Tibial nerve (tissue), 4 donors: ENCODE measurements around the gene GRID1. TPM values are rescaled to one million over a fixed set of nuclear protein-coding genes. Genes with fewer than 3 reads are reported as not detected.
"Not testable (repeated sequence)": the region's sequence is repeated elsewhere in the genome, so short reads cannot be mapped to it uniquely, and the experiment has no call there.

Source experiments
- DNase-seq, 2 donors: peaks; one replicate each; pipeline ENCODE4 v3.0.0-alpha.2; 2019; ENCODE audit warnings: low spot score in 2 of 2
- H3K27ac ChIP-seq, 4 donors: fragments of 200-600 bp; sonication (generic) in 3 of 4; one replicate each; pipeline ENCODE4 v1.5.1; 2017 to 2019; ENCODE audit warnings: mild to moderate bottlenecking in 1 of 4
- H3K27me3 ChIP-seq, 2 donors: fragments of 200-600 bp; sonication (generic) in 1 of 2; one replicate each; pipeline versions ENCODE4 v1.5.1 to v1.6.0; 2017 to 2019
- H3K36me3 ChIP-seq, 3 donors: fragments of 200-600 bp; sonication (generic); one replicate each; pipeline ENCODE4 v1.5.1; 2018 to 2019
- H3K4me1 ChIP-seq, 4 donors: fragments of 200-600 bp; sonication (generic) in 3 of 4; one replicate each; pipeline ENCODE4 v1.5.1; 2017 to 2019
- H3K4me3 ChIP-seq, 4 donors: fragments of 200-600 bp; sonication (generic) in 3 of 4; one replicate each; pipeline ENCODE4 v1.5.1; 2017 to 2019; ENCODE audit warnings: mild to moderate bottlenecking in 1 of 4, moderate library complexity in 1 of 4
- H3K9me3 ChIP-seq, 4 donors: fragments of 200-600 bp; sonication (generic) in 3 of 4; one replicate each; pipeline ENCODE4 v1.5.1; 2017 to 2019
- CTCF ChIP-seq, 5 experiments: fragments of 200-600 bp in 3 of 5; fragments of 450-650 bp in 2 of 5; sonication (generic) in 3 of 5; IDR thresholded peaks; one replicate each; pipeline ENCODE4 v1.5.1; 2016 to 2019; ENCODE audit warnings: antibody characterized with exemption in 5 of 5, mild to moderate bottlenecking in 3 of 5, moderate library complexity in 2 of 5
- EP300 ChIP-seq, 2 donors: sonication (generic); formaldehyde crosslinking; IDR thresholded peaks; one replicate each; pipeline ENCODE4 v1.6.1; 2017; ENCODE audit warnings: antibody characterized with exemption in 2 of 2, mild to moderate bottlenecking in 1 of 2
- POLR2A ChIP-seq, 2 donors: fragments of 450-650 bp; IDR thresholded peaks; one replicate each; pipeline ENCODE4 v1.6.1; 2017; ENCODE audit warnings: antibody characterized with exemption in 2 of 2, mild to moderate bottlenecking in 2 of 2, moderate library complexity in 2 of 2
- WGBS, 2 donors: methylation state at CpG; one replicate each; pipeline ENCODE4 v1.1.5; 2018; 5-methylcytosine and 5-hydroxymethylcytosine counted together
- total RNA-seq, 4 donors: library from RNA; depleted of rRNA; stranded (reverse); fragments of >200 nt; gene quantifications; one replicate each; pipeline ENCODE4 v1.1.0, GENCODE V29; 2016

Gene GRID1
- total RNA-seq, 4 donors from 2014 or later, result 7.7 to 16.3 (median 10.5) TPM

GRCh38 chr10:85959239-85959638, 407.4 kb downstream of the GRID1 start:
- Histone ChIP-seq H3K4me3 (no peak overlapping the region), H3K4me1 (no peaks in the 10 kb centered on the region), H3K36me3 (no peaks in the 10 kb centered on the region), H3K27me3 (no peaks in the 10 kb centered on the region), H3K9me3 (peaks cover 0 to 6% (median 0%) of the 10 kb centered on the region in 4 donors), H3K27ac (no peak overlapping the region)
- WGBS, 2 donors, result 61 to 66% methylated on average over 3 of the region's 3 CpGs
- DNase-seq, result no peak
- TF ChIP-seq CTCF (IDR thresholded peaks at IDR 0.05) (no peak), POLR2A (IDR thresholded peaks at IDR 0.05) (no peak)

GRCh38 chr10:85950921-85951320, 415.7 kb downstream of the GRID1 start:
- H3K27me3 ChIP-seq, result no peaks in the 10 kb centered on the region
- no peak for DNase-seq
- 78 to 83% methylated on average over 2 of the region's 2 CpGs for WGBS, 2 donors
- no peak overlapping the region for H3K4me3 ChIP-seq
- H3K9me3 ChIP-seq, result no peaks in the 10 kb centered on the region
- no peaks in the 10 kb centered on the region for H3K4me1 ChIP-seq
- H3K27ac ChIP-seq, result no peak overlapping the region
- H3K36me3 ChIP-seq, result no peaks in the 10 kb centered on the region
- TF ChIP-seq EP300 (IDR thresholded peaks at IDR 0.05) (no peak), POLR2A (IDR thresholded peaks at IDR 0.05) (no peak), CTCF (IDR thresholded peaks at IDR 0.05) (no peak)

GRCh38 chr10:85946713-85947326, 419.8 kb downstream of the GRID1 start:
- WGBS, 2 donors, result 87 to 93% methylated on average over 7 of the region's 7 CpGs
- Histone ChIP-seq H3K4me1 (no peaks in the 10 kb centered on the region), H3K4me3 (no peak overlapping the region), H3K36me3 (no peaks in the 10 kb centered on the region), H3K27me3 (no peaks in the 10 kb centered on the region), H3K27ac (no peak overlapping the region), H3K9me3 (no peaks in the 10 kb centered on the region)
- TF ChIP-seq EP300 (IDR thresholded peaks at IDR 0.05) (no peak), CTCF (IDR thresholded peaks at IDR 0.05) (no peak), POLR2A (IDR thresholded peaks at IDR 0.05) (no peak)
- no peak for DNase-seq

GRCh38 chr10:85936161-85936560, 430.4 kb downstream of the GRID1 start:
- H3K36me3 ChIP-seq, result no peaks in the 10 kb centered on the region
- no peaks in the 10 kb centered on the region for H3K4me1 ChIP-seq
- H3K9me3 ChIP-seq, result no peaks in the 10 kb centered on the region
- WGBS, 2 donors, result 13 to 26% methylated on average over 1 of the region's 1 CpG
- H3K27me3 ChIP-seq, result no peaks in the 10 kb centered on the region
- no peak for DNase-seq
- no peak overlapping the region for H3K4me3 ChIP-seq
- no peak overlapping the region for H3K27ac ChIP-seq
- no peak for TF ChIP-seq POLR2A (IDR thresholded peaks at IDR 0.05)
- no peak for TF ChIP-seq CTCF (IDR thresholded peaks at IDR 0.05)
- no peak for TF ChIP-seq EP300 (IDR thresholded peaks at IDR 0.05)

DNA sequence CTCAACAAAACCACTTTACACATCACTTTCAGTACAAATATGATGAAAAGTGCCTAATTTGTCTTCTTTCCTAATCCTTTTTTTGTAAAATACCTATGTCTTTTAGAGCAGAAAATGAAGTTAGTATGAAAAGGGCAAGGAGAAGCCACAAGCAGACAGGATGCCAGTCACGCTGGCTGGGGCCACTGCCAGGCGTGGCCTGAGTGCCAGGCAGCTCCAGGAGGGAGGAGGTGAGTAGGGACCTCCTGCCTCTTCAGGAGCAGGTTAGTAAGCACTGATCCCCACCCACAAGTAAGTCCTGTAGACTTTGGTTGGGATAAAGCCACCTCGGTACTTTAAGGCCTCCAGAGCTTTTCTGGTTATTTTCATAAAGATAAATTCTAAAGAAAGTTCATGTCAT, 432.0 kb downstream of the GRID1 start:
- Histone ChIP-seq H3K27me3 (no peaks in the 10 kb centered on the region), H3K27ac (no peak overlapping the region), H3K4me3 (no peak overlapping the region), H3K4me1 (no peaks in the 10 kb centered on the region), H3K36me3 (no peaks in the 10 kb centered on the region), H3K9me3 (no peaks in the 10 kb centered on the region)
- no peak for TF ChIP-seq POLR2A (IDR thresholded peaks at IDR 0.05)
- no peak for TF ChIP-seq EP300 (IDR thresholded peaks at IDR 0.05)
- no peak for TF ChIP-seq CTCF (IDR thresholded peaks at IDR 0.05)
- 80 to 90% methylated on average over 3 of the region's 3 CpGs for WGBS, 2 donors
- no peak for DNase-seq

DNA sequence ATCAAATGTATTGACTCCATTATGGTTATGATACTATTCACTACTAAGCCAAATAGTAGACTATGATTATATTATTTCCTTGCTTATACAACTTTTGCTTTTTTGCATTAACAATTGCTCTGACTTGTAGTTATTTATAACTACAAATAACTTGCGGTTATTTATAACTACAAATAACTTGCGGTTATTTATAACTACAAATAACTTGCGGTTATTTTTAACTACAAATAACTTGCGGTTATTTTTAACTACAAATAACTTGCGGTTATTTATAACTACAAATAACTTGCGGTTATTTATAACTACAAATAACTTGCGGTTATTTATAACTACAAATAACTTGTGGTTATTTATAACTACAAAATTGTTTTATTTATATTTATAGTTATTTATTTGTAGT, 436.6 kb downstream of the GRID1 start:
- 76 to 79% methylated on average over 7 of the region's 7 CpGs for WGBS, 2 donors

More for the DNA sequence above, 436.6 kb downstream of the GRID1 start:
- H3K4me1 ChIP-seq, H3K36me3 ChIP-seq, H3K27me3 ChIP-seq, DNase-seq, H3K27ac ChIP-seq, H3K4me3 ChIP-seq, H3K9me3 ChIP-seq: not testable (repeated sequence)
